ENCODE results near the gene ITIH4. TPM values are rescaled to one million over a fixed set of nuclear protein-coding genes. Genes with fewer than 3 reads are reported as not detected.

ITIH4 gene
- total RNA-seq, 1 experiment from 2014 or later, result 1.5 TPM

GRCh38 chr3:52851348-52851747 lies 20.9 kb upstream of the ITIH4 start:
- no TSS peak for BruUV-seq (replicated peaks)
- in situ Hi-C loops (cut with HindIII; ENCODE audit: low pct_unique_long_range_greater_than_20kb, low sequenced_read_pairs) (no loop called here), intact Hi-C loops (cut with micrococcal nuclease; ENCODE audit: unreplicated experiment) (loop anchor here (2.0 kb wide), 1 partner anchor 221 kb away; no protein-coding TSS in a partner anchor)
- H3K27ac ChIP-seq (ENCODE audit: low read length), result no peak overlapping the region
- peak; percentile 28 for DNase-seq (ENCODE audit: low read depth, low spot score)
- H3K36me3 ChIP-seq (ENCODE audit: control insufficient read depth, insufficient read depth, low read length), result no peaks in the 10 kb centered on the region
- no peaks in the 10 kb centered on the region for H3K27me3 ChIP-seq (ENCODE audit: control insufficient read depth, insufficient read depth, low read length)
- POLR2A ChIA-PET, result no interaction called here
- peak; percentile 91 for ATAC-seq
- H3K9me3 ChIP-seq (ENCODE audit: control insufficient read depth, insufficient read depth, low read depth, low read length), result no peaks in the 10 kb centered on the region
- CTCF ChIA-PET, result interaction anchor here (0.6 to 0.7 kb wide), 2 partner anchors 66 to 130 kb away, joined by 4 read pairs; no protein-coding TSS in a partner anchor
- no peak overlapping the region for H3K4me3 ChIP-seq (ENCODE audit: low read depth in 2 of 2, low read length in 2 of 2)
- H3K4me1 ChIP-seq (ENCODE audit: control insufficient read depth, insufficient read depth, low read length), result no peaks in the 10 kb centered on the region
- no peak for TF ChIP-seq TCF7L2 (IDR thresholded peaks at IDR 0.05; ENCODE audit: low read depth, low read length)
- peak; percentile 72 for TF ChIP-seq CTCF (IDR thresholded peaks at IDR 0.05)
- no peak for TF ChIP-seq SIN3A (IDR thresholded peaks at IDR 0.05; ENCODE audit: borderline replicate concordance, insufficient read depth, low read depth, low read length)
- no peak; a peak in 1 of 4 replicates for TF ChIP-seq REST (IDR thresholded peaks at IDR 0.05; ENCODE audit: insufficient read depth in 1 of 2, low read depth in 2 of 2, low read length in 1 of 2)
- TF ChIP-seq POLR2AphosphoS5 (IDR thresholded peaks at IDR 0.05; ENCODE audit: low read depth, low read length), result no peak

GRCh38 chr3:52849656-52850055 lies 19.2 kb upstream of the ITIH4 start:
- Histone ChIP-seq H3K4me1 (ENCODE audit: control insufficient read depth, insufficient read depth, low read length) (no peaks in the 10 kb centered on the region), H3K4me3 (ENCODE audit: low read depth in 2 of 2, low read length in 2 of 2) (no peak overlapping the region), H3K36me3 (ENCODE audit: control insufficient read depth, insufficient read depth, low read length) (no peaks in the 10 kb centered on the region), H3K9me3 (ENCODE audit: control insufficient read depth, insufficient read depth, low read depth, low read length) (no peaks in the 10 kb centered on the region), H3K27me3 (ENCODE audit: control insufficient read depth, insufficient read depth, low read length) (no peaks in the 10 kb centered on the region), H3K27ac (ENCODE audit: low read length) (no peak overlapping the region)
- POLR2A ChIA-PET, result no interaction called here
- intact Hi-C loops (cut with micrococcal nuclease; ENCODE audit: unreplicated experiment) (loop anchor here (2.0 kb wide), 1 partner anchor 223 kb away; no protein-coding TSS in a partner anchor), in situ Hi-C loops (cut with HindIII; ENCODE audit: low pct_unique_long_range_greater_than_20kb, low sequenced_read_pairs) (no loop called here)
- ATAC-seq (no peak), DNase-seq (ENCODE audit: low read depth, low spot score) (no peak)
- CTCF ChIA-PET, result interaction anchor here (1.0 kb wide), 1 partner anchor 44 kb away, joined by 4 read pairs; no protein-coding TSS in a partner anchor
- TF ChIP-seq CTCF (IDR thresholded peaks at IDR 0.05) (no peak), TCF7L2 (IDR thresholded peaks at IDR 0.05; ENCODE audit: low read depth, low read length) (no peak)
- no TSS peak for BruUV-seq (replicated peaks)
